ENCODE measurements around the gene ASB1.

- TF ChIP-seq SUZ12 (IDR thresholded peaks at IDR 0.05) (no peak), FOXM1 (IDR thresholded peaks at IDR 0.05; ENCODE audit: borderline replicate concordance) (no peak)
Observed at GRCh38 chr2:238459081-238459629, 32.4 kb downstream of the ASB1 start.
